ENCODE data around the gene PSMA3.
A peak's percentile ranks its signal among the peaks of the same experiment; 100 is the strongest.

PSMA3 gene

GRCh38 chr14:58198086-58198485, 46.6 kb upstream of the PSMA3 start:
- no peak overlapping the region for H3K27ac ChIP-seq (ENCODE audit: extremely low read depth, low read depth, low read length)
- H3K4me3 ChIP-seq (ENCODE audit: low read depth, low read length) = no peak overlapping the region
- H3K4me1 ChIP-seq (ENCODE audit: control insufficient read depth, insufficient read depth, low read length) = peaks cover 2% of the 10 kb centered on the region; the same call in 1 of the 2 replicates
- CTCF ChIA-PET = interaction anchor here (0.6 kb wide), 1 partner anchor 24 kb away, joined by 3 read pairs; no protein-coding TSS in a partner anchor
- peaks cover 0 to 2% of the 10 kb centered on the region in 2 experiments; a peak in 2 of 3 replicates for H3K36me3 ChIP-seq (ENCODE audit: control insufficient read depth in 2 of 2, insufficient read depth in 1 of 2, low read length in 2 of 2)
- TF ChIP-seq ZNF660 (tag by site-specific recombination; IDR thresholded peaks at IDR 0.05) (no peak), ZNF112 (tag by site-specific recombination; IDR thresholded peaks at IDR 0.05) (no peak), ZNF114 (tag by site-specific recombination; IDR thresholded peaks at IDR 0.05) (no peak), ZNF677 (tag by site-specific recombination; IDR thresholded peaks at IDR 0.05) (no peak), REPIN1 (tag by site-specific recombination; IDR thresholded peaks at IDR 0.05; ENCODE audit: low read depth) (no peak), ZFP37 (tag by site-specific recombination; IDR thresholded peaks at IDR 0.05) (no peak), PRDM6 (tag by site-specific recombination; IDR thresholded peaks at IDR 0.05) (no peak)
- TF ChIP-seq, protein P1, sequence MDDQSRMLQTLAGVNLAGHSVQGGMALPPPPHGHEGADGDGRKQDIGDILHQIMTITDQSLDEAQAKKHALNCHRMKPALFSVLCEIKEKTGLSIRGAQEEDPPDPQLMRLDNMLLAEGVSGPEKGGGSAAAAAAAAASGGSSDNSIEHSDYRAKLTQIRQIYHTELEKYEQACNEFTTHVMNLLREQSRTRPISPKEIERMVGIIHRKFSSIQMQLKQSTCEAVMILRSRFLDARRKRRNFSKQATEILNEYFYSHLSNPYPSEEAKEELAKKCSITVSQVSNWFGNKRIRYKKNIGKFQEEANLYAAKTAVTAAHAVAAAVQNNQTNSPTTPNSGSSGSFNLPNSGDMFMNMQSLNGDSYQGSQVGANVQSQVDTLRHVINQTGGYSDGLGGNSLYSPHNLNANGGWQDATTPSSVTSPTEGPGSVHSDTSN (CRISPR knock-in tag; IDR thresholded peaks at IDR 0.05) = no peak
- TF ChIP-seq, protein P2, sequence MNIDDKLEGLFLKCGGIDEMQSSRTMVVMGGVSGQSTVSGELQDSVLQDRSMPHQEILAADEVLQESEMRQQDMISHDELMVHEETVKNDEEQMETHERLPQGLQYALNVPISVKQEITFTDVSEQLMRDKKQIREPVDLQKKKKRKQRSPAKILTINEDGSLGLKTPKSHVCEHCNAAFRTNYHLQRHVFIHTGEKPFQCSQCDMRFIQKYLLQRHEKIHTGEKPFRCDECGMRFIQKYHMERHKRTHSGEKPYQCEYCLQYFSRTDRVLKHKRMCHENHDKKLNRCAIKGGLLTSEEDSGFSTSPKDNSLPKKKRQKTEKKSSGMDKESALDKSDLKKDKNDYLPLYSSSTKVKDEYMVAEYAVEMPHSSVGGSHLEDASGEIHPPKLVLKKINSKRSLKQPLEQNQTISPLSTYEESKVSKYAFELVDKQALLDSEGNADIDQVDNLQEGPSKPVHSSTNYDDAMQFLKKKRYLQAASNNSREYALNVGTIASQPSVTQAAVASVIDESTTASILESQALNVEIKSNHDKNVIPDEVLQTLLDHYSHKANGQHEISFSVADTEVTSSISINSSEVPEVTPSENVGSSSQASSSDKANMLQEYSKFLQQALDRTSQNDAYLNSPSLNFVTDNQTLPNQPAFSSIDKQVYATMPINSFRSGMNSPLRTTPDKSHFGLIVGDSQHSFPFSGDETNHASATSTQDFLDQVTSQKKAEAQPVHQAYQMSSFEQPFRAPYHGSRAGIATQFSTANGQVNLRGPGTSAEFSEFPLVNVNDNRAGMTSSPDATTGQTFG (tag by site-specific recombination; IDR thresholded peaks at IDR 0.05; ENCODE audit: borderline replicate concordance) = no peak
- POLR2A ChIA-PET = interaction anchor here (0.6 to 0.7 kb wide), 3 partner anchors 41 to 135 kb away, joined by 3 read pairs; no protein-coding TSS in a partner anchor
- no peaks in the 10 kb centered on the region for H3K9me3 ChIP-seq (ENCODE audit: control insufficient read depth, insufficient read depth, low read depth, low read length)

- H3K9me3 ChIP-seq (ENCODE audit: control insufficient read depth, insufficient read depth, low read depth, low read length) = no peaks in the 10 kb centered on the region
- peaks cover 9 to 15% of the 10 kb centered on the region in 2 experiments for H3K36me3 ChIP-seq (ENCODE audit: control insufficient read depth in 2 of 2, insufficient read depth in 1 of 2, low read length in 2 of 2)
- H3K4me3 ChIP-seq (ENCODE audit: low read depth, low read length) = peak within 1 kb of the TSS; percentile 99
- CTCF ChIA-PET = interaction anchor here (0.5 to 0.7 kb wide), 2 partner anchors 69 to 298 kb away, joined by 3 read pairs; no protein-coding TSS in a partner anchor
- H3K27ac ChIP-seq (ENCODE audit: extremely low read depth, low read depth, low read length) = peak within 1 kb of the TSS; percentile 83
- peaks cover 2% of the 10 kb centered on the region; the same call in 1 of the 2 replicates for H3K4me1 ChIP-seq (ENCODE audit: control insufficient read depth, insufficient read depth, low read length)
- POLR2A ChIA-PET = interaction anchor here (0.6 to 1.3 kb wide), 5 partner anchors 8 to 226 kb away, joined by 3 to 6 read pairs (median 4); partner anchors contain the start of gene ARID4A
- TF ChIP-seq ZFP3 (tag by site-specific recombination; IDR thresholded peaks at IDR 0.05; ENCODE audit: low read depth) = no peak
- no peak for TF ChIP-seq ZNF510 (tag by site-specific recombination; IDR thresholded peaks at IDR 0.05; ENCODE audit: insufficient replicate concordance)
- peak; percentile 82 for TF ChIP-seq ZBTB8A (tag by site-specific recombination; IDR thresholded peaks at IDR 0.05)
- TF ChIP-seq ZNF654 (tag by site-specific recombination; IDR thresholded peaks at IDR 0.05; ENCODE audit: low read depth) = no peak
- no peak for TF ChIP-seq ZNF514 (tag by site-specific recombination; IDR thresholded peaks at IDR 0.05)
- TF ChIP-seq ZNF174 (tag by site-specific recombination; IDR thresholded peaks at IDR 0.05) = no peak
- TF ChIP-seq OVOL3 (tag by site-specific recombination; IDR thresholded peaks at IDR 0.05) = no peak
- TF ChIP-seq ZNF121 (tag by site-specific recombination; IDR thresholded peaks at IDR 0.05) = no peak
- no peak for TF ChIP-seq ZNF610 (tag by site-specific recombination; IDR thresholded peaks at IDR 0.05; ENCODE audit: borderline replicate concordance)
- peak; percentile 76 for TF ChIP-seq SP3 (tag by site-specific recombination; IDR thresholded peaks at IDR 0.05)
- no peak for TF ChIP-seq ZNF266 (tag by site-specific recombination; IDR thresholded peaks at IDR 0.05; ENCODE audit: low read depth)
- 0 out of 2 replicates have a peak, but pooled peaks have one; percentile 41 for TF ChIP-seq KLF10 (tag by site-specific recombination; IDR thresholded peaks at IDR 0.05)
- TF ChIP-seq, protein P3, sequence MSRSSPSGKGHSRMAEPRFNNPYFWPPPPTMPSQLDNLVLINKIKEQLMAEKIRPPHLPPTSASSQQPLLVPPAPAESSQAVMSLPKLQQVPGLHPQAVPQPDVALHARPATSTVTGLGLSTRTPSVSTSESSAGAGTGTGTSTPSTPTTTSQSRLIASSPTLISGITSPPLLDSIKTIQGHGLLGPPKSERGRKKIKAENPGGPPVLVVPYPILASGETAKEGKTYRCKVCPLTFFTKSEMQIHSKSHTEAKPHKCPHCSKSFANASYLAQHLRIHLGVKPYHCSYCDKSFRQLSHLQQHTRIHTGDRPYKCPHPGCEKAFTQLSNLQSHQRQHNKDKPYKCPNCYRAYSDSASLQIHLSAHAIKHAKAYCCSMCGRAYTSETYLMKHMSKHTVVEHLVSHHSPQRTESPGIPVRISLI (tag by site-specific recombination; IDR thresholded peaks at IDR 0.05) = no peak
- TF ChIP-seq, protein P4, sequence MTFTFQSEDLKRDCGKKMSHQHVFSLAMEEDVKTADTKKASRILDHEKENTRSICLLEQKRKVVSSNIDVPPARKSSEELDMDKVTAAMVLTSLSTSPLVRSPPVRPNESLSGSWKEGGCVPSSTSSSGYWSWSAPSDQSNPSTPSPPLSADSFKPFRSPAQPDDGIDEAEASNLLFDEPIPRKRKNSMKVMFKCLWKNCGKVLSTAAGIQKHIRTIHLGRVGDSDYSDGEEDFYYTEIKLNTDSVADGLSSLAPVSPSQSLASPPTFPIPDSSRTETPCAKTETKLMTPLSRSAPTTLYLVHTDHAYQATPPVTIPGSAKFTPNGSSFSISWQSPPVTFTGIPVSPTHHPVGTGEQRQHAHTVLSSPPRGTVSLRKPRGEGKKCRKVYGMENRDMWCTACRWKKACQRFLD (tag by site-specific recombination; IDR thresholded peaks at IDR 0.05) = no peak
- TF ChIP-seq, protein P5, sequence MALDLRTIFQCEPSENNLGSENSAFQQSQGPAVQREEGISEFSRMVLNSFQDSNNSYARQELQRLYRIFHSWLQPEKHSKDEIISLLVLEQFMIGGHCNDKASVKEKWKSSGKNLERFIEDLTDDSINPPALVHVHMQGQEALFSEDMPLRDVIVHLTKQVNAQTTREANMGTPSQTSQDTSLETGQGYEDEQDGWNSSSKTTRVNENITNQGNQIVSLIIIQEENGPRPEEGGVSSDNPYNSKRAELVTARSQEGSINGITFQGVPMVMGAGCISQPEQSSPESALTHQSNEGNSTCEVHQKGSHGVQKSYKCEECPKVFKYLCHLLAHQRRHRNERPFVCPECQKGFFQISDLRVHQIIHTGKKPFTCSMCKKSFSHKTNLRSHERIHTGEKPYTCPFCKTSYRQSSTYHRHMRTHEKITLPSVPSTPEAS (tag by site-specific recombination; IDR thresholded peaks at IDR 0.05) = no peak
- TF ChIP-seq ZNF830 (tag by site-specific recombination; IDR thresholded peaks at IDR 0.05; ENCODE audit: low read depth) = no peak
Measured at GRCh38 chr14:58199726-58200479, 44.7 kb upstream of the PSMA3 start, which contains the start of gene ACTR10. Gene ACTR10, plus strand, starts transcription at chr14:58200149. Its CDS starts 69 bp downstream, at chr14:58200218.

Data from HEK293 (cell line).